HG03342 (cell line): ENCODE results near the gene FNDC3B.
A peak's percentile ranks its signal among the peaks of the same experiment; 100 is the strongest.
"Not testable (repeated sequence)": the region's sequence is repeated elsewhere in the genome, so short reads cannot be mapped to it uniquely, and the experiment has no call there.

ENCODE experiments used
- ATAC-seq: cut with Tn5 transposase; IDR thresholded peaks from one replicate; pipeline ENCODE4 v1.9.1; 2021; ENCODE audit warnings: mild to moderate bottlenecking, moderate library complexity; ENCODE audit not compliant: unreplicated experiment

The FNDC3B gene

DNA sequence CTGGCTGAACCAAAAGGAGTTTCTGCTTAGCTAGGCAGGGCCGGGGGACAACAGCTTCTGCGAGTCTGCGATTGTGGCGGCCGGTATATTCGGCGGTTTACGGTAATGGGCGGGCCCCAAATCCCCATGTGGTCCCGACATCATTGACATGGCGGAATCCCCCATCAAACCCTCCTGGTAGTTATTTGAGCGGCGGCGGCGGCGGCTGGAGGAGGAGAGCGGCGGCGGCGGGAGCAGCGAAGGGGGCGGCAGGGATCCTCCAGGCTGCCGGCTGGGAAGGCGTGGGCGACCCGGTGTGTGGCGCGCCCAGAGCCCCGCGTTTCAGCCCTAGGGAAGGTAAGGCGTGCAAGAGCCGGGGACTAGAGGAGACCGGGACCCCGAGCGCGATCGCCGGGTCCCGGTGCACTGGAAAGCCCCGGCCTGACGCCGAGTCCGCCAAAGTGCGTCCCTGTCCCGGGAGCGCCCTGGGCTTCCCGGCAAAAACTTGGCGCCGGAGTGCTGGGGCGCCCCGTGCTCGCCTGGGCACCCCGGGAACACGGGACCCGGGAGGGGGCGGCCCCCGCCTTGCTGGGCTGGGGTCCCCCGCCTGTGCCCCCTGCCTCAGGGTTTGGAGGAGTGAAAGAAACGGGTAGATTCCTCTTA lies at the start of gene FNDC3B:
FNDC3B (plus strand) TSS at position 143 of the 642 bp plus-strand sequence. CDS start 72,902 bp downstream, outside the sequence.
- peak; percentile 61 for ATAC-seq

DNA sequence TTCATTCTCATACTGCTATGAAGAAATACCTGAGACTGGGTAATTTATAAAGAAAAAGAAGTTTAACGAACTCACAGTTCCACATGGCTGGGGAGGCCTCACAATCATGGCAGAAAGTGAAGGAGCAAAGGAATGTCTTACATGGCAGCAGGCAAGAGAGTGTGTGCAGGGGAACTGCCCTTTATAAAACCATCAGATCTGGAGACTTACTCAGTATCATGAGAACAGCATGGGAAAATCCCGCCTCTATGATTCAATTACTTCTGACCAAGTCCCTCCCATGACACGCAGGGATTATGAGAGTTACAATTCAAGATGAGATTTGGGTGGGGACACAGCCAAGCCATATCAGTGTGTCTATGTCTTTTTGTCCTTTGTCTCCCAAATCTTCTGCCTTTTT lies 49.1 kb upstream of the FNDC3B start:
- ATAC-seq: not testable (repeated sequence)

- no peak for ATAC-seq
These were observed 48.2 kb upstream of the FNDC3B start for GRCh38 chr3:171991166-171991565.

GRCh38 chr3:171994646-171995428 lies 44.5 kb upstream of the FNDC3B start:
- ATAC-seq: no peak

DNA sequence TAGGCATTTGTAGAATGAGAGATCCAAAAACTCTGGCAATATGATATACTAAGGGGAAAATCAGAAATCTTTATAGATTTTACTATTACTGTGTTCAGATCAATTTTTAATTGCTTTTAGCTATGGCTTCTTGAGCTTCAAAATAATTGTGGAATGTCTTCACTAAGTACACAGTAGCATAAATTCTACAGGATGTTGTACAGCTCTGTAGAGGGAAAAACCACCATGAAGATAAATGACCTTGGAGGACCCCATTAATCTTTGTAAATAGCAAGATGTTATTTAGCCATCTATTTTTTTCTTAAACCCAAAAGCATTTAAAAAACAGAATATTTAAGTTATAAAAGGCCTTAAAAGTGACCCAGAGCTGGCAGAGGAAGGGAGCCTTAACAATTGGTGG lies 43.9 kb upstream of the FNDC3B start:
- ATAC-seq: no peak

- ATAC-seq: no peak
These were observed 43.1 kb upstream of the FNDC3B start for GRCh38 chr3:171996178-171996817.

DNA sequence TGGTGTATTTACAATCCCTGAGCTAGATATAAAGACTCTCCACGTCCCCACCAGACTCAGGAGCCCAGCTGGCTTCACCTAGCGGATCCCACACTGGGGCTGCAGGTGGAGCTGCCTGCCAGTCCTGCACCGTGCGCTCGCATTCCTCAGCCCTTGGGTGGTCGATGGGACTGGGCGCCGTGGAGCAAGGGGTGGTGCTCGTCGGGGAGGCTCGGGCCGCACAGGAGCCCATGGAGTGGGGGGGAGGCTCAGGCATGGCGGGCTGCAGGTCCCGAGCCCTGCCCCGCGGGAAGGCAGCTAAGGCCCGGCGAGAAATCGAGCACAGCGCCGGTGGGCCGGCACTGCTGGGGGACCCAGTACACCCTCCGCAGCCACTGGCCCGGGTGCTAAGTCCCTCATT lies 40.6 kb upstream of the FNDC3B start:
- not testable (repeated sequence) for ATAC-seq

- ATAC-seq: not testable (repeated sequence)
These were observed 37.8 kb upstream of the FNDC3B start for GRCh38 chr3:172001616-172002015.

DNA sequence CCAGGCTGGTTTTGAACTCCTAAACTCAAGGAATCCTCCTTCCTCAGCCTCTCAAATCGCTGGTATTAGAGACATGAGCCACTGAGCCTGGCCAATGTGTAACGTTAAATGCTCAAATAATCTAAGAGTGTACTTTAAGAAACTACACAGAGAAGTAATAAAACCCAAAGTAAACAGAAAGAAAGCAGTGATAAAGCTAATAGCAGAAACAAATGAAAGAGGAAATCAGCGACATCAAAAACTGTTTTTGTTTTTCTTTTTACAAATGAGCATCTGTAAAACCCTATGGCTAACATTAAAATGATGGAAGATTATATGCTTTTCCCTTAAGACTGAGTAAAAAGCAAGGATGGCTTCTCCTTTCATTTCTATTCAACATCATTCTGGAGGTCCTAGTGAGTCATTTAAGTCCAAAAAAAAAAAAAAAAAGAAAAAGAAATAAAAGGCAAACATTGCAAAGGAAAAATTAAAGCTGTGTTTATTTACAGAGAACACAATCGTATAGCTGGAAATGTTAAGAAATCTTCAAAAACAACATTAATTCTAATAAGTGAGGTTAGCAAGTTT lies 36.8 kb upstream of the FNDC3B start:
- ATAC-seq: no peak

DNA sequence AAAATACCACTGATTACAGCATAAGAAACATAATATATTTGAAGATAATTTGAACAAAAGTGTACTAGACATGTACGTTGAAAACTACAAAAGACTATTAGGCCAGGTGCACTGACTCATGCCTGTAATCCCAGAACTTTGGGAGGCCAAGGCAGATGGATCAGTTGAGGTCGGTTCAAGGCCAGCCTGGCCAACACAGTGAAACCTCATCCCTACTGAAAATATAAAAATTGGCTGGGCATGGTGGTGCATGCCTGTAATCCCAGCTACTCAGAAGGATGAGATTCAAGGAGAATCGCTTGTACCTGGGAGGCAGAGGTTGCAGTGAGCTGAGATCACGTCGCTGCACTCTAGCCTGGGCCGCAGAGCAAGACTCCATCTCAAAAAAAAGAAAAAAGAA lies 36.2 kb upstream of the FNDC3B start:
- ATAC-seq: no peak

DNA sequence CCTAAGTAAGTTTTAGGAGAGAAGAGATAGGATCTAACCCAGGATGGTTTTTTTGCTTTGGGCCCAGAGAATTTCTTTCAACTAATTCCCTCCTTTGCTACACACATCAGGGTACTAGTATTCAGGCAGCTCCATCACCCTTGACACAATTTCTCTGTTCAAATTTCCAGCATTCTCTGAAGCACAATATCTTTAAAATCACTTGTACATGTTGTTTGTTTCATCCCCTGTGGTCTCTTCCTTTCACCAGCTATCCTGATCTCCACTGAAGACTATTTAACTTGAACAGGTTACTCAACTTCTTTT lies 32.4 kb upstream of the FNDC3B start:
- ATAC-seq: no peak

- no peak for ATAC-seq
These were observed 29.6 kb upstream of the FNDC3B start for GRCh38 chr3:172009803-172010202.

DNA sequence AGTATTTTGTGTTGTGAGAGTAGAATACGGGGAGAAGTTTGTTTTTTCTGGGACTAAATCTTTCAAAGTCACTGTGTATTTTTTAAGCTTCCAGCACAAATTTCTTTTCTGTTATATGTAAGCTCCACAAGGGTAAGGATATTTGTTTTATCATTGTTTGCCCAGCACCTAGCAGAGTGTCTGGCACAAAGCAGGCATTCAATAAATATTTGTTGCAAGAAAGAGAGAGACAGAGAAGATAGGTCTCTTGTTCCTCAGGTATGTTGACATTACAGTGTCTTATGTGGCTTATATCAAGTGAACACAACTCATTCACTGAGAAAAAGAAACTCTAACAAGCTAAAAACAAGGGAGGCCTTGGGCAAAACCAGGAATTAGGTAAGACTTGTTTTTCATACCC lies 26.6 kb upstream of the FNDC3B start:
- no peak for ATAC-seq

- no peak for ATAC-seq
These were observed 25.2 kb upstream of the FNDC3B start for GRCh38 chr3:172014145-172014544.

DNA sequence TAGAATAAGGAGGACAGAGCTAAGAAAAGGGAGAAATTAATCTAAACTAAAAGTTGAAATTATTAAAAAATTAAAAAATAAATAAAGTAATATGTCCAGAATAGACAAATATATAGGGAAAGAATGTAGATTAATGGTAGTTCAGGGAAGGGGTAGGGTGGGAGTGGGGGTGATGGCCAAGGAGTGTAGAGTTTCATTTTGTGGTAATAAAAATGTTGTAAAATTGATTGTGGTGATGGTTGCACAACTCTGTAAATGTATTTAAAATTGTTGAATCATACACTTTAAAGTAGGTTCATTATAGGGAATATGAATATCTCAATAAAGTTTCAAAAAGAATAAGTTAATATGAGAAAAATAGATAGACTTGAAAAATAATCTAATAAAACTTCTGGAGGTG lies 21.0 kb upstream of the FNDC3B start:
- ATAC-seq: no peak

DNA sequence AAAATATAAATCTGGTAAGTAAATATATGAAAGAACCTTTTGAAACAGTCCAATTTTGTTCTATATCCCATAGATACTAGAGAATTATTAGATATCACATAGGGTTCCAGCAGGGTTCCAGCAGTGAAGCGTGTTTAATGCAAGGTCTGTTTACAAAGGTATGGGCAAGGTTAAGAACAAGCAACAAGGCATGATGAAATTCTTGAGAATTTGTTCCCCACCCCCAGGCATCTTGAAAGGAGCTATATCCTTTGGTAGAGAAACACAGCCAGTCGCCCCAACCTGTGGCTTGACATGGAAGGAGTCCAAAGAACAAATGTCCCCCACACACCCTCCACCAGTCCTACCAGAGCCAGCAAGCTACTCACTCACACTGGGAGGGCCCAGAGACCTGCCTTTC lies 18.6 kb upstream of the FNDC3B start:
- no peak for ATAC-seq

DNA sequence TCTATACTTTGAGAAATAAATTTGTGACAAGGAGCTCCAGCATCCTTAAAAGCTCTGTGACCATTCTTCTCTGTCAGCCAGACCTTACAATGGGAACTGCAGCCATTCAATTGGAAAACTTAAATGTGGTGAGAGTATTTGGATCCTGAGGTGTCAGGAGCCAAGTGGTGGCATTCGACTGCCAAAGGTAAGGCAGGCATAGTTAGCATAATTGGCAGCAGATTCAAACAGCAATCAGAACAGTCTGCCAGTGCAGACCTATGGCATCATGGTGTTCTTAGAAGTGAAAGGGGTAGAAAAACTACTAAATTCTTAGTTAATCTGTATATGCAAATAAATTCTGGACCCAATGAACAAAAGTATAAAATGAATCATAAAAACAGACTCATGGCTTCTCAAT lies 18.2 kb upstream of the FNDC3B start:
- ATAC-seq: no peak

DNA sequence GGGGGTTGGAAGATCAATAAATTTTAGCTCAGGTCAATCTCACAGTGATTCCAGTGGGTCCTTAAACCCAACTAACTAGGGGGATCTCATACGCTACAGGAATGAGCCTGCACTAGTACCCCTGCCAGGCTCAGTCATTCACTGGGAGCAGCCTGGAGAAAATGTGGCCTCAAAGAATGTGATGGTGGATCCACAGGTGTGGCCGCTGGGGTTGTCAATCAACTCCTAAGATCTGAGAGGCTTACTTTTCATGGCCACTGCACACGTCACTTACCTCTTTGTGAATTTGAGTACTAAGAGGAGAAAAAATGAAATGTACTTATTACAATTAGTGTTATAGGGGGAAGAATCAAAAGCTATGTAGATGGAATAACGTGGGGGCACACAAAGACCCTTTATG lies 17.5 kb upstream of the FNDC3B start:
- ATAC-seq: no peak

- no peak for ATAC-seq
These were observed 15.5 kb upstream of the FNDC3B start for GRCh38 chr3:172023915-172024314.

DNA sequence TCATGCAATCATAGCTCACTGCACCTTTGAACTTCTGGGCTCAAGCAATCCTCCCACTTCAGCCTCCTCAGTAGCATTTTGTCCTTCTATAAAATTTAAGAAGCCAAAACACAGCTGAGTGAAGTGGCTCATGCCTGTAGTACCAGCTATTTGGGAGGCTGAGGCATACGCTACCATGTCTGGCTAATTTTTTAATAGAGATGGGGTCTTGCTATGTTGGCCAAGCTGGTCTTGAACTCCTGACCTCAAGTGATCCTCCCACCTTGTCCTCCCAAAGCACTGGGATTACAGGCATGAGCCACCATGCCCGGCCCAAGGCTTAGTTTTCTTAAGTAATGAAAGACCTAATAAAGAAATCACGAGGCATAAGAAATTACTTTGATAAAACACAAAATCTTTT lies 14.7 kb upstream of the FNDC3B start:
- ATAC-seq: no peak

DNA sequence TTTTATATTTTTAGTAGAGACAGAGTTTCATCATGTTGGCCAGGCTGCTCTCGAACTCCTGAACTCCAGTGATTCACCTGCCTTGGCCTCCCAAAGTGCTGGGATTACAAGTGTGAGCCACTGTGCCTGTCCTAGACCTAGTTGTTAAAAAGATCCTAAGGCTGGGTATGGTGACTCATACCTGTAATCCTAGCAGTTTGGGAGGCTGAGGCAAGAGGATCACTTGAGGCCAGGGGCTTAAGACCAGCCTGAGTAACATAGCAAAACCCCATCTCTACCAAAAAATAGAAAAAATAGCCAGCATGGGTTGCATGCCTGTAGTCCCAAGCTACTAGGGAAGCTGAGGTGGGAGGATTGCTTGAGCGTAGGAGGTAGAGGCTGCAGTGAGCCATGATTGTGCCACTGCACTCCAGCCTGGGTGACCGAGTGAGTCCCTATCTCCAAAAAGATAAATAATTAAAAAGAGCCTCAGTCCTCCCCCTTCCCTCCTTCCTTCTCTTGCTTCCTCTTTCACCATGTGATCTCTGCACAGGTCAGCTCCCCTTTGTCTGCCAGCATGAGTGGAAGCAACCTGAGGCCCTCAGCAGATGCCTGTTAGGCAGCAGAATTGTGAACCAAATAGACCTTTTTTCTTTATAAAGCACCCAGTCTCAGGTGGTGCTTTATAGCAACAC lies 9.8 kb upstream of the FNDC3B start:
- ATAC-seq: no peak
